Brain microvascular endothelial cell (primary cell): ENCODE data around the gene RCBTB2.

ENCODE experiments used
- DNase-seq: peaks from one replicate; pipeline ENCODE4 v3.0.0-alpha.2; 2020
- H3K27ac ChIP-seq: fragments of 250-450 bp; sonication (Bioruptor Pico); 2 replicates; pipeline ENCODE4 v1.5.1; 2020; ENCODE audit warnings: mild to moderate bottlenecking, moderate library complexity
- H3K27me3 ChIP-seq: fragments of 250-450 bp; sonication (Bioruptor Pico); replicated peaks from 2 replicates; pipeline ENCODE4 v1.5.1; 2020; ENCODE audit warnings: mild to moderate bottlenecking
- H3K36me3 ChIP-seq: fragments of 250-450 bp; sonication (Bioruptor Pico); replicated peaks from 2 replicates; pipeline ENCODE4 v1.5.1; 2020; ENCODE audit warnings: mild to moderate bottlenecking
- H3K4me3 ChIP-seq: 2 replicates; pipeline ENCODE4 v1.5.1; 2011; ENCODE audit warnings: low read depth, mild to moderate bottlenecking, control low read depth, low read length, moderate library complexity
- CTCF ChIP-seq: IDR thresholded peaks from 2 replicates; pipeline ENCODE4 v1.5.1; 2011; ENCODE audit warnings: low read depth, mild to moderate bottlenecking, moderate library complexity, low read length, control low read depth, inconsistent platforms; ENCODE audit errors: missing control alignments
- in situ Hi-C: cut with HindIII; loops from 2 replicates; pipeline ENCODE4 v1.10.0; 2017; ENCODE audit warnings: low sequenced_read_pairs, low pct_ligation_motif_present

Gene RCBTB2

DNA sequence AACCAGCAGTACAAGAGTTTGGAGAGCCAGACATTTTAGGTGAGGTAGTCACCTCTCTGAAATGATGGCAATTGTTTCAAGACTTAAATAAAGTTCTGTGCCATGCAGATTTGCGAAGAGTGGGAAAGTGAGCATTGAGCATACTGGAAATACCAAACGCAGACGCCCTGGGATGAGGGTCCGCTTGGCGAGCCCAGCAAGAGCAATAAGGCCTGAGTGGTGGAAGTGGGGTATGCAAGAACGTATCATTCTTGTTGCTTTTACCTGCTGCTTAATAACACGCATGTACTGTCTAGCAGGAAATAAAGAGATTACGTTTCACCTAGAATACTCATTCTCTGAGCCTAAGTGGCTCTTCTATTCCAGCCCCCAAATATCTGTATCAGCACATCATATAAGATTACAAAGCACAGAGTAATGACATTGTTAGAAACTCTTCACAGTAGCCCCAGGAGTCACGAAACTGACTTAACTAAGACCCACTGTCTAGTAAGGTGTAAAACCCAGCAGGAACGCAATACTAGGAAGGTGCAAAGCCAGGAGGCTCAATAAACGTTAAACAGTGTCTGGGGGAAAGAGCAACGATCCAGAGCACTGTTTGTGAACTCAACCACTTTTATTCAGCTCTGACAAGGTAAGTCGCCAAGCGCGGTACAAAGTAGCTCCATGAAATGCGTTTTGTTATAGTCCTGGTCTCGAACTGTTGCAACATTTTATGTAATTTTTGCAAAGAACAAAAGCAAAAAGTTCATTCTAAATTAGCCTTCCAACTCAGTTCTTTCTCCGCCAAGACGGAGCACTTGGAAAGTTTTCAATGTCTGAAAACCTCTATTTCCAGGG lies 1.2 kb downstream of the RCBTB2 start:
- peak; percentile 12 for DNase-seq
- in situ Hi-C loops: no loop called here
- TF ChIP-seq CTCF: no peak

GRCh38 chr13:48530833-48531232 lies 2.0 kb downstream of the RCBTB2 start:
- in situ Hi-C loops: no loop called here
- DNase-seq: no peak
- Histone ChIP-seq H3K36me3 (no peaks in the 10 kb centered on the region), H3K27ac (no peak overlapping the region), H3K27me3 (no peaks in the 10 kb centered on the region), H3K4me3 (no peak overlapping the region)
- TF ChIP-seq CTCF: no peak

More for the DNA sequence above, 1.2 kb downstream of the RCBTB2 start:
- Histone ChIP-seq H3K4me3 (peak overlapping the region; percentile 96), H3K36me3 (no peaks in the 10 kb centered on the region), H3K27ac (peak overlapping the region; percentile 85), H3K27me3 (no peaks in the 10 kb centered on the region)

GRCh38 chr13:48528720-48529119 lies 4.2 kb downstream of the RCBTB2 start:
- no peak for DNase-seq
- no peaks in the 10 kb centered on the region for H3K36me3 ChIP-seq
- H3K4me3 ChIP-seq: no peak overlapping the region
- TF ChIP-seq CTCF: no peak
- no peak overlapping the region for H3K27ac ChIP-seq
- H3K27me3 ChIP-seq: no peaks in the 10 kb centered on the region
- in situ Hi-C loops: no loop called here

DNA sequence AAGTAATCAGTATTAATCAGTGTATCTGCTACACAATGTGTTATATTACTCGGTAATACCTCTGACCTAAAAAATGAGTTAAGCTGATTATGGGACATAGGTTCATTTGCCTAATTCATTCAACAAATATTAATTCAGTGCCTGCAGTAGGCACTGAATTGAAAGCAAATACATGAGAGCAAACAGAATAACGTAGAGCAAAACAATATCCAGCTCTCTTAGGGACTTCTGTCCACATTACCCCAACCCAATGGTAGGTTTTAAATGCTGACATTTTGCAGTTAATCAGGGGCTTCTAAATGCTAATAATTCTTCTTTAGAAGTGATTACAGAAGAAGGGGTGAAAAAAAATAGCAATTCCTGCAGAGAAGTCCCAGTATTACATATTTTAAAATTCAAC lies 4.9 kb downstream of the RCBTB2 start:
- Histone ChIP-seq H3K27me3 (no peaks in the 10 kb centered on the region), H3K4me3 (no peak overlapping the region), H3K36me3 (no peaks in the 10 kb centered on the region), H3K27ac (no peak overlapping the region)
- in situ Hi-C loops: no loop called here
- DNase-seq: no peak
- no peak for TF ChIP-seq CTCF

DNA sequence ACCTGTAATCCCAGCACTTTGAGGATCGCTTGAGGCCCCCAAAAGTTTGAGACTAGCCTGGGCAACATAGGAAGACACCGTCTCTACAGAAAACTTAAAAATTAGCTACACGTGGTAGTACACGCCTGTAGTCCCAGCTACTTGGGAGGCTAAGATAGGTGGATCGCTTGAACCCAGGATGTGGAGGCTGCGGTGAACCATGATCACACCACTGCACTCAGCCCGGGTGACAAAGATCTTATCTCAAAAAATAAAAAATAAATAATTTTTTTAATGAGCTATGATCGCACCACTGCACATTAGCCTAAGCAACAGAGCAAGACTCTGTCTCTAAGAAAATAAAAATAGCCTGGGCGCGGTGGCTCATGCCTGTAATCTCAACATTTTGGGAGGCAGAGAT lies 6.6 kb downstream of the RCBTB2 start:
- no peak for TF ChIP-seq CTCF
- Histone ChIP-seq H3K27ac (no peak overlapping the region), H3K4me3 (no peak overlapping the region), H3K27me3 (no peaks in the 10 kb centered on the region), H3K36me3 (no peaks in the 10 kb centered on the region)
- in situ Hi-C loops: no loop called here
- DNase-seq: no peak

DNA sequence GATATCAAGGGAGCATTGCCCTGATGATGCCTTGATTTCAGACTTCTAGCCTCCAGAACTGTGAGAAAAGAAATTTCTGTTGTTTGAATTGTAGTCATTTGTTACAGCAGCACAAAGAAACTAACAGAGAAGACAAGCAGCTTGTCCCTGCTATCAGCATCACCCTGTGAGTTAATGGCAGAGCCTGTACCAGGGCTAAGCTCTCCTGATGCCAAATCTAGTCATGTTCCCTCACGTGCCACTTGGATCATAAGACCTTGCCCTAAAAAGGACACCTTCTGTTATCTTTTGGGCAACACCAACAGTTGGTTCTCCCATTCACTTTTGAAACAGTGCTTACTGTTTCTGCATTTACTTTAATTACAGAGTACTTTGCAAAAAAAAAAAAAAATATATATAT lies 14.8 kb downstream of the RCBTB2 start:
- no peak for DNase-seq
- in situ Hi-C loops: no loop called here
- Histone ChIP-seq H3K27ac (no peak overlapping the region), H3K27me3 (no peaks in the 10 kb centered on the region), H3K36me3 (no peaks in the 10 kb centered on the region), H3K4me3 (no peak overlapping the region)
- TF ChIP-seq CTCF: no peak
